CD4-positive, alpha-beta T cell treated with Interleukin-2 at 100 ng/mL for 4 hours (primary cell): ENCODE data around the gene TAF3.
A peak's percentile ranks its signal among the peaks of the same experiment; 100 is the strongest.

ENCODE experiments used
- DNase-seq: peaks from one replicate; pipeline ENCODE4 v3.0.0-alpha.2; 2020; ENCODE audit warnings: low spot score

Gene TAF3

DNA sequence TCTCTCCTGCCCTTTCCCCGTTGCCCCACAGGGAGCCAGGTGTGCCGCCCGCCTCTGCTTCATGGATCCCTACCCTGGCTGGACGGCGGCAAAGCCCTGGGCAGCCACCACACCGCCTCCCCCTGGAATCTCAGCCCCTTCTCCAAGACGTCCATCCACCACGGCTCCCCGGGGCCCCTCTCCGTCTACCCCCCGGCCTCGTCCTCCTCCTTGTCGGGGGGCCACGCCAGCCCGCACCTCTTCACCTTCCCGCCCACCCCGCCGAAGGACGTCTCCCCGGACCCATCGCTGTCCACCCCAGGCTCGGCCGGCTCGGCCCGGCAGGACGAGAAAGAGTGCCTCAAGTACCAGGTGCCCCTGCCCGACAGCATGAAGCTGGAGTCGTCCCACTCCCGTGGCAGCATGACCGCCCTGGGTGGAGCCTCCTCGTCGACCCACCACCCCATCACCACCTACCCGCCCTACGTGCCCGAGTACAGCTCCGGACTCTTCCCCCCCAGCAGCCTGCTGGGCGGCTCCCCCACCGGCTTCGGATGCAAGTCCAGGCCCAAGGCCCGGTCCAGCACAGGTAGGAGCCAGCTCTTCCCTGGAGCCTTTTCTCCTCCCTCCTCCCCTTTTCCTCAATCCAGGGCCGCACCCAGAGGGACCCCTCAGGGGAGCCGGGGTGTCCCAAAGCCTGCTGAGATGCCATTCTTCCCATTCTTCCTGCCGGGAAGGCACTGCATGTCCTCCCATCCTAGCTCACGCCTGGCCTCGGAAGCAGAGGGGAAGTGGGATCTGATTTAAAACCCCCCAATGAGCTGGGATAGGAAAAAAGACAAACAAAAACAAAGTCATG lies 240.2 kb downstream of the TAF3 start:
- DNase-seq, result no peak

DNA sequence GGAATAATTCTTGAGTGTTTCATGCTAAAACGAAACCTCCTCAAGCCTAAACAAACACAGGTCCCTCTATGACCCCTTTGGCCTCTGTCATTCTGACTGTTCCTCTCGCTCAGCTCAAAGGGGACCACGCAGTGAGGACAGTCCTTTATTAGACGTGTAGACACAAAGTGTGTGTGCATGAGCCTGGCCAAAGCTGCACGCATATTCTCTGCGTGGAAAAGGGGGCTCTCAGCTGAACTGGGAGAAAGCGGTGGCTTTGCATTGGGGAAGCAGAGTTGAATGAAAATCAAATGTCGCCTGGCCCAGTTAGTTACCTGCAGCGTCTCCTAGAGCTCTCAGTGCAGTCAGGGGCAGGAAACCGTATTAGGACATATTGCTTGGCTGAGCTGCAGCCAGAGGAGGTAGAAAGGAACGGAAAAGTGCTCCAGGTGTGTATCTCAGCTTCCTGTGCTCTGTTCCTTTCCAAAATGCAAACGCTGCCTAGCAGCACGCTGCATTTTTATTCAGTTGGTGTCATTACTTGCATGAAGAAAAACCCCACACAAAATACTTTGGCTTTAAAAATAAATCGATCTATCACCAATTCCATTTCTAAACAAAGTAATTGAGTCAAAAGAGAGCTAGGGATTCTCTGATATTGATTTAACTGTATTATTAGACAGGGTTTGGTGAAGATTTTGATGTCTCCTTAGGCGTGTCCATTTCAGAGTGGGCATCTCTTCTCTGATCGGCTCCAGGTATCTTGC lies 241.1 kb downstream of the TAF3 start:
- DNase-seq, result no peak

GRCh38 chr10:8060010-8060703 lies 241.9 kb downstream of the TAF3 start:
- peak; percentile 68 for DNase-seq

DNA sequence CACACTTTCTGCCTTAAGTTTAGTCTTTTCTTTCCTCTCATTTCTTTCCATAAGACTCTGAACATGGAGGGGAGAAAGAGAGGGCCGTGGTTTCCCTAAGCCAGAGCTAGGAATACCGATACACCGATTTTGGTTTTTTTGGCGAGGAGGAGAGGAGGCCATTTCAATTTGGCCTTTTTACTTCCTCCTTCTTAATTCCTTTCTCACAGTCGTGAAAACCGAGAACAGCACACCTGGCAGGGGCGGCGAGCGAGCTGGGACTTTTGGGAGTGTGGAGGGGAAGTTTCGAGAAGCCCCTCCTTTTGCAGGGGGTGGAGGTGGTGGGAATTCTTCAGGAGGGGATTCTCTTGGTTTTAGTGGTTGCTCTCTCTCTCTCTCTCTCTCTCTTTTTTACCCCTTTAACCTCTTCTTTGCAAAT lies 242.4 kb downstream of the TAF3 start:
- no peak for DNase-seq

GRCh38 chr10:8061274-8062211 lies 243.2 kb downstream of the TAF3 start:
- DNase-seq, result peak; percentile 68

GRCh38 chr10:8063128-8063908 lies 245.0 kb downstream of the TAF3 start:
- no peak for DNase-seq

DNA sequence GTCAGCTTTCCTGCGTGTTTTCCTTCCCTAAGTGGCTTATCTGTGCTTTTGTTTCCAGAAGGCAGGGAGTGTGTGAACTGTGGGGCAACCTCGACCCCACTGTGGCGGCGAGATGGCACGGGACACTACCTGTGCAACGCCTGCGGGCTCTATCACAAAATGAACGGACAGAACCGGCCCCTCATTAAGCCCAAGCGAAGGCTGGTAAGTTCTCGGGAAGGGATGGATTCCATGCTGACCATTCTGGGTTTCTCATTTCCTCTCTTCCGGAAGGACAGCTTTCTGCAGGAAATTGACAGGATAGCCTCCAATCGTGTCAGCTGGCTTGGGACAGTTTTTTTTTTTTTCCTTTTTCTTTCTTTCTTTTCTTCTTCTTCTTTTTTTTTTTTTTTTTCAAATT lies 245.6 kb downstream of the TAF3 start:
- DNase-seq, result no peak

- no peak for DNase-seq
Observed at GRCh38 chr10:8064436-8064835, 246.1 kb downstream of the TAF3 start.

DNA sequence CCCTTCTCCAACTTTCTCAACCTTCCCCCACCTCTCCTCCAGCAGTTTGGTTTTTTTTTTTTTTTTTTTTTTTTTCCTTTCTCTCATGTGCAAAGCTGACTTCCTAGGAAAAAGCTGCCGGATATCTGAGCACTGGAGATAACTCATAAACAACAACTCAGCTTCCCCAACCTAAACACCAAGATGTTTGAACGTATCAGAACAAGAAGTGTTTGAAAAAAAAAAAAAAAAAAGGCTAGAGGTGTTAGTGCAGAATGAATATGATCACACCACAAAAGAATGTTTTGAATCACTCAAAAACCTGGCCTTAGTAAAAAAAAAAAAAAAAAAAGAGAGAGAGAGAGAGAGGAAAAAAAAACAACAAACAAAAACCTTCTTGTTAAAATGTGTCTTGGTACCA lies 247.3 kb downstream of the TAF3 start:
- DNase-seq, result no peak

DNA sequence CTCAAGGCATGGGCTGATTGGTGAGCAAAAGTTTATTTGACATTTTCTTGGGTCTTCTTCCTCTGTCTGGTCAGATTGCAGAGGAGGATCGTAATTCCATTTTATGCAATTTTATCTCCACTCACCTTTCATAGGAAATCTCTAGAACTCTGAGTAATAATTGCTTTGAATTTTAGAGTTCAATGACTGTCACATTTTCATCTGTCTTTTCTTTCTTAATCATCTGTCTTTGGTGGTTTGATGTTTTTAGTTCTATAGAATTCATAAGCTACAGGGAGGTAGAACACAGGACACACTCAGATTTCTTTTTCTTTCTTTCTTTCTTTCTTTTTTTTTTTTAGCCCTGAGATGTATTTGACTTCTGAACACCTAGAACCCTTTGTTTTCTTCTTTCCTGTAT lies 247.8 kb downstream of the TAF3 start:
- DNase-seq, result no peak
